ENCODE data around the gene IL18BP.

IL18BP gene

DNA sequence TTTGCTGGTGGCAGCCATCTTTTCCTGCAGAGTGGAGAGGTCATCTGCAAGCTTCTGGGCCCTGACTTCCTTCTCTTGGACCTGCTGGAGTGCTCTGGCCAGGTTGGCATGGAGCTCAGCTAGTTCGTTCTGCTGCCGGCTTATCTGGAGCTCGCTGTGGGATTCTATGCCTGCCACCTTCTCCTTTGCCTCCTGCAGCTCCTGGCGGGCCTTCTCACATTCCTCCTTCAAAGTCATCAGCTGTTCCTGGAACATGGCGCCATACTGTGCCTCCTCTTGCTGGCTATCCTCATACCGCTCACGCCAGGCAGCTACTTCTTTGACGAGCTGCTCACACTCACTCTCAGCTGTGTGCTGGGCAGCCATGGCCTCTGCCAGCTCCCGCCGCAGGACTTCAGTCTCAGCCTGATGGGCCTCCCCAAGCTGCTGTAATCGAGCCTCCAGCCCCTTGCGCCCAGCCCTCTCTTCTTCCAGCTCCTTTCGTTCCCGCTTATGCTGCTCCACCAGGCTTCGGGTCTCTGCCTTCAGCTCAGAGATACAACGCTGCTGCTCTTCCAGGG, 16.1 kb downstream of the IL18BP start:
- no peaks in the 10 kb centered on the region for H3K4me1 ChIP-seq (ENCODE audit: control insufficient read depth, insufficient read depth, low read length)
- H3K36me3 ChIP-seq (ENCODE audit: control insufficient read depth, insufficient read depth, low read length) = peaks cover 73% of the 10 kb centered on the region
- no peaks in the 10 kb centered on the region for H3K27me3 ChIP-seq (ENCODE audit: control insufficient read depth, insufficient read depth, low read length)
- H3K4me3 ChIP-seq (ENCODE audit: low read depth, low read length) = no peak overlapping the region
- no peaks in the 10 kb centered on the region for H3K9me3 ChIP-seq (ENCODE audit: control insufficient read depth, insufficient read depth, low read length)
- H3K9ac ChIP-seq (ENCODE audit: low read depth, low read length) = no peak overlapping the region

DNA sequence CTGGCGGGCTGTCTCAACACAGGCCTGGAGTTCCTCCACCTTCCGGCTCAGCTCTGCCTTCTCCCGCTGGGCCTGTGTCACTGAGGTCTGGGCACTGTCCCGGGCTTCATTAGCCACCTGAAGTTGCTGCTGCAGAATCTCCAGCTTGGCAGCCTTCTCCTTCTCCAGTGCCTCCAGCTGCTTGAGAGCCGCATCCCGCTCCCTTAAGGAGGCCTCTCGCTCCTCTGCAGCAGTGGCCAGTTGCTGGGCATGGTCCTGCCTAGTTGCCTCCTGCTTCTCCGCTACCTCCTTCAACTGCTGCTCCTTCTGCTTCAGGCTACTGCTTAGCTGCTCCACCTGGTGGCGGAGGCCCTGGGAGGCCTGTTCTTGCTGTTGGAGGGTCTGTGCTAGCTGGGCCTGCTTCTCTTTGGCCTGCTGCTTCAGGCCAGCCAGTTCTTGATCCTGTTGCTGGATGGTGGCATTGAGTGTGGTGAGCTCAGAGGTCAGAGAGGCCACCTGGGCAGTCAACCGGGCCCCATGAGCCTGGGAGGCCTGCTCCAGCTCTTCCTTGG, 16.9 kb downstream of the IL18BP start:
- peaks cover 78% of the 10 kb centered on the region for H3K36me3 ChIP-seq (ENCODE audit: control insufficient read depth, insufficient read depth, low read length)
- H3K4me1 ChIP-seq (ENCODE audit: control insufficient read depth, insufficient read depth, low read length) = no peaks in the 10 kb centered on the region
- H3K9me3 ChIP-seq (ENCODE audit: control insufficient read depth, insufficient read depth, low read length) = no peaks in the 10 kb centered on the region
- H3K4me3 ChIP-seq (ENCODE audit: low read depth, low read length) = no peak overlapping the region
- no peak overlapping the region for H3K9ac ChIP-seq (ENCODE audit: low read depth, low read length)
- H3K27me3 ChIP-seq (ENCODE audit: control insufficient read depth, insufficient read depth, low read length) = no peaks in the 10 kb centered on the region

DNA sequence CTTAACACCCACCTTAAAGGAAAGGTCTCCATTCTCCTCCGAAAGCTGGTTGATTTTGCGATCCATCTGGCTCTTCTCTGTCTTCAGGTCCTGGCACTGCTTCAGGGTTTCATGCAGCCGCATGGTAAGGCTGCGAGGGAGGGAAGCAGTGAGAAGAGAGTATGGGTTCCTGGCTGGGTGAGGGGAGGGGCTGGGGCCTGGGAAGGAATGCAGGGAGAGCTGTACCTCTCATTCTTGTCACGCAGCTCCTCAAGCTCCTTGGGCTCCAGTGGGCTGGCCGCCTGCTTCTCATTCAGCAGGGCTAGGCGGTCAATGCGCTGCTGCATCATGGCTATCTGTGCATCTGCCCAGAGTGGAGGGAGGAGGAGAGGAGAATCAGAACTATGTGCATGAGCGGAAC, 19.5 kb downstream of the IL18BP start:
- H3K27me3 ChIP-seq (ENCODE audit: control insufficient read depth, insufficient read depth, low read length) = no peaks in the 10 kb centered on the region
- H3K4me3 ChIP-seq (ENCODE audit: low read depth, low read length) = no peak overlapping the region
- H3K36me3 ChIP-seq (ENCODE audit: control insufficient read depth, insufficient read depth, low read length) = peaks cover 77% of the 10 kb centered on the region

DNA sequence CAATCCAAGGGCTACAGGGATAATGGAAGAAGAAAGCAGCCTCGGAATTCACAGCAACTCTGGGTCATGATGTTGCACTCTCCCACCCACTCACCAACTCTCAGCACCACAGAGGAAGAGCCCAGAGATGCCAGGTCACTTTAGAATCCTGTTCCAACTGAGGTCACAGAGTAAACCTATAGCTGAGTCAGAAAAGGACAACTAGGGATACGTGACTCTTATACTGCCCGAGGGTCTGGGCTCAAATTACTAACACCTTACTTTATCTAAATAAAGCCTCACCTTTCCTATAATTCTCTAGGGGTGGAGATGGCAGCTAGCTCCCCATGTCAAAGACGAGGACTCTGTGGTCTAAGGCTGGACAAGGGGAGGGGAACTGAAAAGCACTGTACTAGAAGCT, 24.6 kb downstream of the IL18BP start:
- no peak overlapping the region for H3K9ac ChIP-seq (ENCODE audit: low read depth, low read length)
- no peaks in the 10 kb centered on the region for H3K4me1 ChIP-seq (ENCODE audit: control insufficient read depth, insufficient read depth, low read length)
- H3K4me3 ChIP-seq (ENCODE audit: low read depth, low read length) = no peak overlapping the region
- H3K36me3 ChIP-seq (ENCODE audit: control insufficient read depth, insufficient read depth, low read length) = peaks cover 35% of the 10 kb centered on the region
- no peaks in the 10 kb centered on the region for H3K9me3 ChIP-seq (ENCODE audit: control insufficient read depth, insufficient read depth, low read length)
- H3K27me3 ChIP-seq (ENCODE audit: control insufficient read depth, insufficient read depth, low read length) = no peaks in the 10 kb centered on the region

More for the DNA sequence above, 19.5 kb downstream of the IL18BP start:
- Histone ChIP-seq H3K9me3 (ENCODE audit: control insufficient read depth, insufficient read depth, low read length) (no peaks in the 10 kb centered on the region), H3K4me1 (ENCODE audit: control insufficient read depth, insufficient read depth, low read length) (no peaks in the 10 kb centered on the region), H3K9ac (ENCODE audit: low read depth, low read length) (no peak overlapping the region)

DNA sequence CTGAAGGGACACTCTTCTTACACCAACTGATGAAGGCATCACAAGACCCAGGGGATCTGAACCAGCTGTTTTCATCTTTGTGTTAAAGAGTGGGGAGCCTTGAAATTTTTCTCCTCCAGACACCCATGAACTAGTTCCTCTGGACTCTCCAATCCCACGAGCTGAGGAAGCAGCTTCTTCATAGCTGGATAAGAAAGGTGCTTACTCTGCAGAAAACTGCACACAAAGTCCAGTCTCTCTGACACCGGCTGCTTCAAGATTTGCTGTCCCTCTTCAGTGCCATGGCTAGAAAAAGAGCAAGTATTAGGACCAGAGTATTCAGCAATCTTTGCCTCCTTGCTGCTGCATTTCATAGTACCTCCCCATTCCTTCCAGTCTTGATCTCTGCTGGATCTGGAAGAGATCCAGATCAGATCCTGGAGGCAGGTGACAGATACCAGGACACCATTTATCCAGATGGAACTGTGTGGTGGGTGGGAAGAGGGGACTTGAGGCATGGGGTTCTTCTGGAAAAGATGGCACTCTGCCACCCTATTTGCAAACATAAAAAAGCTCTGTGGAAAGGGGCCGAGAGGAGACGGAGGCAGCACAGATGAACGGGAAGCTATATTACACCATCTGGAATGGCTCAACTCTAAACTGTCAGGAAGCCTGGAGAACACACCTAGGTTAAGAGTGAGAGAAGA, 25.5 kb downstream of the IL18BP start:
- Histone ChIP-seq H3K9ac (ENCODE audit: low read depth, low read length) (no peak overlapping the region), H3K27me3 (ENCODE audit: control insufficient read depth, insufficient read depth, low read length) (no peaks in the 10 kb centered on the region), H3K4me3 (ENCODE audit: low read depth, low read length) (no peak overlapping the region), H3K36me3 (ENCODE audit: control insufficient read depth, insufficient read depth, low read length) (peaks cover 33% of the 10 kb centered on the region), H3K4me1 (ENCODE audit: control insufficient read depth, insufficient read depth, low read length) (no peaks in the 10 kb centered on the region), H3K9me3 (ENCODE audit: control insufficient read depth, insufficient read depth, low read length) (no peaks in the 10 kb centered on the region)

DNA sequence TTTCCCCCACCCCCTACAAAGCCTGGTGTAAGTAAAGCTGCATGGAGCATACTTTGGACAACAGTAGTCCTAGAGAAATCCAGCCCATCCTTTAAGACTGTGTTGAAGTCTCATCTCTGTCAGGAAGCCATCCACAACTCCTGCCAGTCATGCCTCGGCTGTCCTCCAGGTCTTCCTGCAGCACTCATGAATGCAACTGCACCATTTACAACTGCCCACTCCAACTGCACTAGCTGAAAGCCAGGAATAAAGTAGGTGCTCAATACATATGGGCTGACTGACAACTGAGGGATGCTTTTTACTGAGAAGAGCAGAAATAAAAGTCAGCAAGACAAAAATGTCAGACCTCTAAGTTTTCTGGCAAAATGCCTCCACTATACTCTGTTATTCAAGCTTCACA, 27.4 kb downstream of the IL18BP start:
- Histone ChIP-seq H3K9ac (ENCODE audit: low read depth, low read length) (no peak overlapping the region), H3K27me3 (ENCODE audit: control insufficient read depth, insufficient read depth, low read length) (no peaks in the 10 kb centered on the region), H3K36me3 (ENCODE audit: control insufficient read depth, insufficient read depth, low read length) (peaks cover 22% of the 10 kb centered on the region), H3K9me3 (ENCODE audit: control insufficient read depth, insufficient read depth, low read length) (no peaks in the 10 kb centered on the region), H3K4me1 (ENCODE audit: control insufficient read depth, insufficient read depth, low read length) (no peaks in the 10 kb centered on the region), H3K4me3 (ENCODE audit: low read depth, low read length) (no peak overlapping the region)

DNA sequence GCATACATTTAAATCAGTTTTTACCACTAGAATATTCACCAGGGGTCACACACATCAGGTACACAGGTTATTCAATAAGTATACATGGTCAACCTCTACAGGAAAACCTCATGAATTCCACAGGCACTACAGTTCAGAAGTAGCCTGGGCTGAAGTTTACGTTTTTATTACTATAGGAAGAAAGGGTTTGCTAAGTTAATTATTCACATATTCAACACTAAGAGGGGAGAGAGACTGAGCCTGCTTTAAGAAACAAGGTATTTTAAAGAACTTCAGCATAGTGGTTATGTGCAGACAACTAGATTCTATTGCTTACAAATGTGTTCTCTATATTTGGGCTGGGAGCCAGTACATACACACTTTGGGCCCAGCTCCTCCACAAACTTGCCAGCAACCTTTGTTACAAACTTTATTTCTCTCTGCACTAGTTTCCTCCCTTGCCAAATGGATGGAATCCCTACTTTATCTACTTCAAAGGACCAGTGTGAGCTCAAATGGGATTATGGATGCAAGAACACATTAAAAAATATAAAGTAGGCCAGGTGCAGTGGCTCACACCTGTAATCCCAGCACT, 31.9 kb downstream of the IL18BP start:
- H3K9ac ChIP-seq (ENCODE audit: low read depth, low read length) = no peak overlapping the region
- no peaks in the 10 kb centered on the region for H3K27me3 ChIP-seq (ENCODE audit: control insufficient read depth, insufficient read depth, low read length)
- peaks cover 16% of the 10 kb centered on the region for H3K36me3 ChIP-seq (ENCODE audit: control insufficient read depth, insufficient read depth, low read length)
- H3K9me3 ChIP-seq (ENCODE audit: control insufficient read depth, insufficient read depth, low read length) = no peaks in the 10 kb centered on the region
- no peaks in the 10 kb centered on the region for H3K4me1 ChIP-seq (ENCODE audit: control insufficient read depth, insufficient read depth, low read length)
- no peak overlapping the region for H3K4me3 ChIP-seq (ENCODE audit: low read depth, low read length)

DNA sequence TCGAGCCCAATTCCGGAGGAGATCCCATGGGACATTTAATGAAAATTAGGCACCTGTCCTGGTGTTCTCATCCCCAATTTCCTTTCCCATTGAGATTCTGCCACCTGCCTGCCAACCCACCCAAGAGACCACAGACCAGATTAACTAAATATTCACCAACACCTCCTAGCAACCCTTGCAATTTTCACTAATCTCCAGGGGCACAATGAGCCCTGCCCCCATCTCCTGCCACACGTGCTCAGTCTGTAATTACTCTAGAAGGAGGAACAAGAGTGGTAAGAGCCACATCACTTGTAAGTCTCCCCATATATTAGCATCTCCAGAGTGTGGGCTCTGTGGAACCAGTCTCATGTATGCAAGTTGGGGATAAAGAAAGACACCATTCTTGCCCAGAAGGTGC, 38.0 kb downstream of the IL18BP start:
- Histone ChIP-seq H3K27me3 (ENCODE audit: control insufficient read depth, insufficient read depth, low read length) (no peaks in the 10 kb centered on the region), H3K9ac (ENCODE audit: low read depth, low read length) (no peak overlapping the region), H3K9me3 (ENCODE audit: control insufficient read depth, insufficient read depth, low read length) (no peaks in the 10 kb centered on the region), H3K4me3 (ENCODE audit: low read depth, low read length) (no peak overlapping the region), H3K4me1 (ENCODE audit: control insufficient read depth, insufficient read depth, low read length) (peaks cover 23% of the 10 kb centered on the region), H3K36me3 (ENCODE audit: control insufficient read depth, insufficient read depth, low read length) (peaks cover 6% of the 10 kb centered on the region)

DNA sequence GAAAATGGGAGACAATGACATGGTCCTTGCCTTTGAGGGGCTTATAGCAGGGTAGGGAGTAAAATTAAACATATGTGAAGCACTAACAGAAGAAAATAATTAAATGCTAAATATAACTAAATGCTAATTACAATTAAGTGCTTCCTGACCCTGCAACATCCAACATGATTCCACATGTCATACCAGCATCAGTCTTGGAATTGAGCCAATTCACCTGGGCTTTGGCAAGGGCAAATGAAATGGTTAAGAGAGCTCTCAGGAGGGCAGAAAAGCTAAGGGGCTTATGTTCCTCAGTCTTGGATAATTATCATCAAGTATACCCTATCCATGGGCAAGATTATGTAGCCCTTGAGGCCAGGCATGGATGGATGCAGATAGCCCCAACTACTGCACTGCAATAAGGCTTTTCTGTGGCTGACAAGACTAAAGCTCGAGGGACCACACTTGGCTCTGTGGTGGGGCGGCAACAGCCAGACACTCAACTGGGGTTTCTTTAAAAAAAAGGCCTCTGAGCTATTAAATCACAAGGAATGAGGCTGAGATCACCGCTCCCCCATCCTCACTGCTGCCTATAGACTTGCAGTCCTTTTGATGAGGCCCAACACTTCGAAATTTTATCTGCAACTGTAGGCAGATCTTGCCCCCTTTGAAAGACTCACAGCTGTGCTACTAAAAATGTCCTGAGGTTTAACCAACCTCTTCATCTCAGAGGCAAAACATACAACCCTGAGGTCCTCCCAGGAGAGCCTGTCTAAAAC, 39.0 kb downstream of the IL18BP start:
- Histone ChIP-seq H3K9me3 (ENCODE audit: control insufficient read depth, insufficient read depth, low read length) (no peaks in the 10 kb centered on the region), H3K27me3 (ENCODE audit: control insufficient read depth, insufficient read depth, low read length) (no peaks in the 10 kb centered on the region), H3K9ac (ENCODE audit: low read depth, low read length) (no peak overlapping the region), H3K4me3 (ENCODE audit: low read depth, low read length) (no peak overlapping the region), H3K4me1 (ENCODE audit: control insufficient read depth, insufficient read depth, low read length) (peaks cover 32% of the 10 kb centered on the region), H3K36me3 (ENCODE audit: control insufficient read depth, insufficient read depth, low read length) (peaks cover 6% of the 10 kb centered on the region)

DNA sequence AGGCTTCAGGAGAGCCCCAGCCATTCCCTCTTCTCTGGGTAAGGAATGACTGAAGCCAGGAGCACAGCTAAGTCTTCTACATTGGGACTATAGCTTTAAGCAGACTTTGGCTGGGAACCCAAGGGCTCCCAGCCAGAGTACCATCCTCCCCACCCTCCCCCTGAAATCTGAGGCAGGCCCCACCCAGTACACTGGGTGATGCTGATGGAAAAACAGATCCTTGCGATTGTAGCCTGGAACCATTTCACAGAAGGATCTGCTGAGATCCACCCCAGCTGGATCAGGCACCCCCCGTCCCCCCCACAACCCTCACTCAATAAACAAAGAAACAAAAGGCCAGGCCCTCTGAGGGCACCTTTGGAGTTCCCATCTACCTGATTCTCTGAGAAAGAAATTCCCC, 39.8 kb downstream of the IL18BP start:
- no peaks in the 10 kb centered on the region for H3K27me3 ChIP-seq (ENCODE audit: control insufficient read depth, insufficient read depth, low read length)
- no peaks in the 10 kb centered on the region for H3K9me3 ChIP-seq (ENCODE audit: control insufficient read depth, insufficient read depth, low read length)
- no peak overlapping the region for H3K4me3 ChIP-seq (ENCODE audit: low read depth, low read length)
- no peak overlapping the region for H3K9ac ChIP-seq (ENCODE audit: low read depth, low read length)
- H3K36me3 ChIP-seq (ENCODE audit: control insufficient read depth, insufficient read depth, low read length) = peaks cover 6% of the 10 kb centered on the region
- peaks cover 32% of the 10 kb centered on the region for H3K4me1 ChIP-seq (ENCODE audit: control insufficient read depth, insufficient read depth, low read length)

DNA sequence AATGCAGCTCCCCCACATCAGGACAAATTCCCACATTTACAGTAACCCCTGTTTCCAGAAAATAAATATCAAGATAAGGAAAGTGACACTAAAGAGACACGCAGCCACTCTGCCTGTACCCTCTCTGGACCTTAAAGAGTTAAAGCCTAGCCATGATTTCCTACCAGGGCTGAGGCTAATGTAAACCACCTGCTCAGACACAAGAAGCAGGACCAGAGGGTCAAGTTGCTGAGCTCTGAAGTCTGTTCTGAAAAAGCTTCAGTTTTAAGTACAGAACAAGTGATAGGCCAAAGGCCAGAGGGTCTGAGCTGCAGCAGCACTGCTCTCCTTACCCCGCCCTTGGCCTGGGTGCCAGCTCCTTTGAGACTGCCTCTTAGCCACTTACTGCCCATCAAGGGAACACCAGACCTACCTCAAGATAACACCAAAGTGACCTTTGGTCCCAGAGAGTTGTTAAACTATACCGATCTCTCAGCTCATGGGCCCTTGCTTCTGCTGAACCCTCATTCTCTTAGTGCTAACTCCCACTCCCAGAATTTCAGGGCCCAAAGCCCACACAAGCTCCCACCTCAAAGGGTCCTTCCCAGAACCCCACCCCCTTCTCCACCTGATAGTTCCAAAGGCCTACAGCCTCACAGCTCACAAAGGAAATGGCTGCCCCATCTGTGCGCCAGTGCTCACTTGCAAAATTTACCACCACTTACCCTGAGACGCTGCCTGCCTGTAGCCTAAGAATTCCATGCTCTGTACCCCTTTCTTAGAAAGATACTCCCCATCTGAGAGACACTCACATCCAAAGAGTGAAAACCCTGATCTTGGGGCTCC, 40.5 kb downstream of the IL18BP start:
- H3K9ac ChIP-seq (ENCODE audit: low read depth, low read length) = no peak overlapping the region
- no peaks in the 10 kb centered on the region for H3K27me3 ChIP-seq (ENCODE audit: control insufficient read depth, insufficient read depth, low read length)
- H3K4me3 ChIP-seq (ENCODE audit: low read depth, low read length) = no peak overlapping the region
- H3K9me3 ChIP-seq (ENCODE audit: control insufficient read depth, insufficient read depth, low read length) = no peaks in the 10 kb centered on the region
- H3K36me3 ChIP-seq (ENCODE audit: control insufficient read depth, insufficient read depth, low read length) = no peaks in the 10 kb centered on the region
- H3K4me1 ChIP-seq (ENCODE audit: control insufficient read depth, insufficient read depth, low read length) = peaks cover 32% of the 10 kb centered on the region
